Measurements from ENCODE around the gene DNAL4.

DNA sequence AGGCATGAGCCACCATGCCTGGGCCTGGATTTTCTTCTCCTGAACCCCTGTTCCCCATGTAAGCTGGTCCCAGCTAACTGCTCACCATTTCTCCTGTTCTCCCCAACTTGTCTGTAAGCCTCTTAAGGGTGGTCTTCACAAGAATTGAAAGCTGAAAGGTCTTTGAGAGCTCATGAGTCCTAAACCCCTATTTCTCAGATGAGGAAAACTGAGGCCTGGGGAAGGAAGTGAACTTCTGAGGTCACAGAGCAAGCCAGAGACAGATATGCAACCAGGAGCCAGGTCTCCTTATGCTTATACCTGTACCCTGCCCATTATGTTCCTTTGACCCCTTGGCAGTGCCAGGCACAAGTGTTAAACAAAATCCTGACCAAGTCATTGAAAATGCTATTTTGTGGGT is 33.6 kb upstream of the DNAL4 start:
- TF ChIP-seq, protein P1, sequence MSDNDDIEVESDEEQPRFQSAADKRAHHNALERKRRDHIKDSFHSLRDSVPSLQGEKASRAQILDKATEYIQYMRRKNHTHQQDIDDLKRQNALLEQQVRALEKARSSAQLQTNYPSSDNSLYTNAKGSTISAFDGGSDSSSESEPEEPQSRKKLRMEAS (IDR thresholded peaks at IDR 0.05; ENCODE audit: insufficient read depth, insufficient read length) = no peak
- TF ChIP-seq, protein P2, sequence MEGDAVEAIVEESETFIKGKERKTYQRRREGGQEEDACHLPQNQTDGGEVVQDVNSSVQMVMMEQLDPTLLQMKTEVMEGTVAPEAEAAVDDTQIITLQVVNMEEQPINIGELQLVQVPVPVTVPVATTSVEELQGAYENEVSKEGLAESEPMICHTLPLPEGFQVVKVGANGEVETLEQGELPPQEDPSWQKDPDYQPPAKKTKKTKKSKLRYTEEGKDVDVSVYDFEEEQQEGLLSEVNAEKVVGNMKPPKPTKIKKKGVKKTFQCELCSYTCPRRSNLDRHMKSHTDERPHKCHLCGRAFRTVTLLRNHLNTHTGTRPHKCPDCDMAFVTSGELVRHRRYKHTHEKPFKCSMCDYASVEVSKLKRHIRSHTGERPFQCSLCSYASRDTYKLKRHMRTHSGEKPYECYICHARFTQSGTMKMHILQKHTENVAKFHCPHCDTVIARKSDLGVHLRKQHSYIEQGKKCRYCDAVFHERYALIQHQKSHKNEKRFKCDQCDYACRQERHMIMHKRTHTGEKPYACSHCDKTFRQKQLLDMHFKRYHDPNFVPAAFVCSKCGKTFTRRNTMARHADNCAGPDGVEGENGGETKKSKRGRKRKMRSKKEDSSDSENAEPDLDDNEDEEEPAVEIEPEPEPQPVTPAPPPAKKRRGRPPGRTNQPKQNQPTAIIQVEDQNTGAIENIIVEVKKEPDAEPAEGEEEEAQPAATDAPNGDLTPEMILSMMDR (IDR thresholded peaks at IDR 0.05; ENCODE audit: extremely low read depth in 1 of 2, insufficient read depth in 1 of 2, low read depth in 1 of 2, low read length in 2 of 2) = no peak
- TF ChIP-seq POLR2AphosphoS5 (IDR thresholded peaks at IDR 0.05; ENCODE audit: insufficient read depth, low read depth, low read length) (no peak), EZH2 (IDR thresholded peaks at IDR 0.05; ENCODE audit: borderline replicate concordance, low read depth, low read length, severe bottlenecking) (no peak), POLR2A (IDR thresholded peaks at IDR 0.05; ENCODE audit: low read depth, low read length) (no peak), MYC (IDR thresholded peaks at IDR 0.05; ENCODE audit: low read depth, low read length) (no peak), GATA2 (IDR thresholded peaks at IDR 0.05; ENCODE audit: insufficient read depth, insufficient read length, low read depth, low read length) (no peak)
